HG03159 (cell line): ENCODE measurements around the gene NKX6-2.
"Not testable (repeated sequence)": the region's sequence is repeated elsewhere in the genome, so short reads cannot be mapped to it uniquely, and the experiment has no call there.

ENCODE experiments used
- ATAC-seq: cut with Tn5 transposase; IDR thresholded peaks from one replicate; pipeline ENCODE4 v1.9.1; 2021; ENCODE audit warnings: mild to moderate bottlenecking, moderate library complexity; ENCODE audit not compliant: unreplicated experiment

NKX6-2 gene

GRCh38 chr10:132785723-132786475, at the start of gene NKX6-2:
NKX6-2 (minus strand) TSS chr10:132786147; CDS start chr10:132785948, 199 bp downstream.
- no peak for ATAC-seq

GRCh38 chr10:132834891-132835847, 49.2 kb upstream of the NKX6-2 start:
- no peak for ATAC-seq

DNA sequence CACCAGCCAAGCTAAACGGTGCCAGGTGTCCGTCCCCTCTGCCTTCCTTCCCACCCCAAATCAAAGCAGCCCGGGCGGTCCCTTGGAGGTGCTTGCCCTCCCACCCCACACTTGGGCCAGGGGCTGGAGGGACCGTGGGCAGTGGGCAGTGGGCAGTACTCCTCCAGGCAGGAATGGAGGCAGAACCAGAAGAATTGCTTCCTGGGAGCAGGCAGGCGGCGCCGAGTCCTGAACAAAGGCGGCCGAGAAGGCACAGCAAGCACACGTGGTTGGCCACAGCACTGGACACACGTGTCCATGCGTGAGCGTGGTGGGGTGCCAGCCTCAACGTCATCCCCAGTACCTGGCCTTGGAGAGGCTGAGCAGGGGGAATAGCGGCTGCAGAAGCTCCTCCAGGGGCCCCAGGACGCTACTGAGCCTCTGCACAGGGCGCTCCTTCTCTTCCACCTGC, 48.4 kb upstream of the NKX6-2 start:
- ATAC-seq, result no peak

- ATAC-seq, result no peak
Observed at GRCh38 chr10:132833421-132834111, 47.6 kb upstream of the NKX6-2 start.

DNA sequence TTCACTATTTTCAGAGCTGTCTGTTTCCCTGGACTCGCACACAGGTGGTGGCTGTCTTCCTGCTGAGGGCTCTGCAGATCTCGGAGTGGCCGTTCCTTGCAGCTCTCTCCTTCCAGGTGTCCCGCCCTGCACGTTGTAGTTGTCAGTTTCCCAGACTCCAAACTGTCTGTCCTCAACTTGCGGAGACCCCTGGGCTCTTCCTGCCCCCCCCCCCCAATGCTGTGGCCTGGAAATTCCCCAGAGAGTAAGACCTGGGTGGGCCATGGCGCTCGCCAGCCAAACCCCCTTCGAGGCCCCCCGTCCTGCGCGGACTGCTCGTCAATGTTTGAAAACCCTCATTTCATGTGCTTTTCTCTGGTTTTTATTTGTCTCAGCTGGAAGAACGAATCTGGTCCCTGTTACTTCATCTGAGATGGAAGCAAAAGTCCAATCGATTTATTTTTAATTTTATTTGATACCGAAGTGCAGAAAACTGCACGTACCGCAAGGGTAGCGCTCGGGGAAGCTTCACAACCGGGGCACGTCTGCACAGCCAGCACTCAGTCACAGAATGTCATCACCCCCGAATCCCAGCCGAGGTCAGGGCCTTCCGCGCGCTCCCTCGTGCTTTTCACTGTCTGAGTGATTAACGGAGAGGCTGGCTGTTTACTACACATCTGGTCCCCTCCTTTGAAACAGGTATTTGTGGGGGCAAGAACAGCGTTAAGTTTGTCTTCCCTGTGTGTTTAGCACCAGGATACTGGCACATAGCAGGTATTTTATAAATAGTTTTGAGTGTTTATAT, 46.4 kb upstream of the NKX6-2 start:
- no peak for ATAC-seq

GRCh38 chr10:132829403-132829802, 43.5 kb upstream of the NKX6-2 start:
- no peak for ATAC-seq

GRCh38 chr10:132828681-132829080, 42.7 kb upstream of the NKX6-2 start:
- ATAC-seq, result no peak

- no peak for ATAC-seq
Observed at GRCh38 chr10:132827861-132828539, 42.1 kb upstream of the NKX6-2 start.

- no peak for ATAC-seq
Observed at GRCh38 chr10:132827423-132827789, 41.5 kb upstream of the NKX6-2 start.

DNA sequence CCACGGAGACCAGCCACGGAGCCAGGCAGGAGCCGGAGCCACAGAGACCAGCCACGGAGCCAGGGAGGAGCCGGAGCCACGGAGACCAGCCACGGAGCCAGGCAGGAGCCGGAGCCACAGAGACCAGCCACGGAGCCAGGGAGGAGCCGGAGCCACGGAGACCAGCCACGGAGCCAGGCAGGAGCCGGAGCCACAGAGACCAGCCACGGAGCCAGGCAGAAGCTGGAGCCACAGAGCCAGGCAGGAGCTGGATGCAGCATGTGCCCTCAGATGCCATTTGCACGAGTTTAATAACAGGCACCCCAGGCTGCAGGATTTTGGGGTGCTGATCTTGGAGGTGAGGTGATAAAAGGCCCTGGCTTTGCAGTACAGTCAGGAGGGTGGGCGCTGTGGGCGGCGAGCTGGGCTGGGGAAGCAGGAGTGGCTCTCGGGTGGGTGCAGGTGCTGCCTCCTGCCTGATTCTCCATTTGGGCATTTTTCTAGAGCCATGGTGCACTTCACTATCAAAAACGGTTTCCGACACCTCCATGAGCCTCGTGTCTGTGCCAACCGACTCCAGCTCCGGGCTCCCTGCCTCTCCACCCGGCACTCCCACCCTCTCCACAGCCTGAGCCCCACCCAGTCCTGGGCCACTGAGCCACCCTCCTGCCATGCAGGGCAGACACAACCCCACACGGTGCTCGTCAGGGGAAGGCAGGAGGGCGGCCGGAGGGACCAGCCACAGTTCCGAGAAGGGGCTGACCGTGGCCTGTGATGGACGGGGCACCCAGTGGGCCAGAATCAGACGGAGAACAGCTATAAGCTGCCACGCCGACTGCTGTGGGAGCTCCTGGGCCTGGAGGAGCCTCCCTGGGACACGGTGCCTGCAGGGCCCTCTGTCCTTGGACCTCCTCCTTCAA, 40.8 kb upstream of the NKX6-2 start:
- no peak for ATAC-seq

- ATAC-seq, result not testable (repeated sequence)
Observed at GRCh38 chr10:132825783-132826523, 40.0 kb upstream of the NKX6-2 start.

DNA sequence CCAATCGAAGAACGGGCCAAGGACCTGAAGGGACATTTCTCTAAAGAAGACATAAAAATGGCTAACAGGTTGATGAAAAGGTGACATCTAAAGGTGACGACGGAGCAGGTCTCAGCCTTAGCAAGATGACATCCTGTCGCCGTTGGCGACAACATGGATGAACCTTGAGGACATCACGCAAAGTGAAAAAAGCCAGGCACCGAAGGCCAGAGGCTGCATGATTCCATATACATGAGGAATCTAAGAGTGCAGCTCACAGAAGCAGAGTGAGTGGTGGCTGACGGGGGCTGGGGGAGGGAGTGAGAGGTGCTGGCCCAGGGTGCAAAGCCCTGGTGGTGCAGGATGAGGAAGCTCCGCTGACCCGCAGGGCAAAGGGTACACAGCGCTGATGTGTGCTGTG, 34.1 kb upstream of the NKX6-2 start:
- no peak for ATAC-seq

DNA sequence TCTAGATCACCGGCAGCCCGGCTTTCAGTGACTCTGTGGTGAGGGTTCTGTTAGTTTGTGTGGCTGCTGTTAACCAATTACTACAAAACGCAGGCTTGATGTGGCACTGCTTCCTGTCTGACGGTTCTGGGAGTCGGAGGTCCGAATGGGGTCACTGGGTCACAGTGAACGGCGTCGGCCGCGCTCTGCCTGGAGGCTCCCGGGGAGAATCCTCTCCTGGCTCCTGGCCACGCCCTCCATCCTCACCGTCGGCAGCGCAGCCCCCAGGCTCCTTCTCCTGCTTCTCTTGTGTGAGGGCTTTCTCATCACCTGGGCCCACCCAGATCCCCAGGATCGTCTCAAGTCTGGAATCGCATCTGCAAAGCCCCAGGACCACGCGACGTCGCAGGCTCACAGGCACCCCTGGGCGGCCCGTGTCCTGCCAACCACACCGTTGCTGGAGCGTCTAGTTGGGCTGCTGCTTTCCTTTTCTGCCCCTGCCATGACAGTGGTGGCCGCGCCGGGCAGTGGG, 31.8 kb upstream of the NKX6-2 start:
- no peak for ATAC-seq

- ATAC-seq, result no peak
Observed at GRCh38 chr10:132816718-132817117, 30.8 kb upstream of the NKX6-2 start.

DNA sequence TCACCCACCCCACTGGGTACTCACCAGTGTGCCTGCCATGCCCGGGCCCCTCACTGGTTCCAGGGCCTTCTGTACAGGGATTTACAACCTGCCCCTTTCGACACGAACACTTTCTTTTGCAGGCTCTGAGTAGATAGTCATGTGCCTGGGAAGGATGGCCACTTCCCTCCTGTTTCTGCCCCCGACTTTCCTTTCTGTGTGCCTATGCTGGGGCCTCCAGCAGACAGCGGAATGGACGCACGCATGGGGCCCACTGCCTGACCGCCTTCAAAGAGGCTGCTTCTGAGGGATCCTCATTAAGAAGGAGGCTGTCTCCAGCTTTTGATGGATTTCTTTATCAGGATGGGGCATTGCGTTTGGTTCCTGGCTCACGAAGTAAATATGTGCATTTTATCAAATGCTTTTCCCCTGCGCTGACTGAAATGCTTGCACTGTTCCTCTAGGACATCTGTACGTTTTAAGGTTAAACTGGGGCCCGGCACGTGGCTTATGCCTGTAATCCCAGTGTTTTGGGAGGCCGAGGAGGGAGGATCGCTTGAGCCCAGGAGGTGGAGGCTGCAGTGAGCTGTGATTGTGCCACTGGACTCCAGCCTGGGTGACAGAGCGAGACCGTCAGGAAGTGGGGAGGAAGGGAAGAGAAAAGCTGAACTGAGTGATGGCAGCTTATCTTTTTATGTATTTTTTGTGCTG, 29.4 kb upstream of the NKX6-2 start:
- no peak for ATAC-seq

GRCh38 chr10:132814469-132814856, 28.5 kb upstream of the NKX6-2 start:
- ATAC-seq, result no peak
